ENCODE measurements around the gene CHST9. TPM values are rescaled to one million over a fixed set of nuclear protein-coding genes. Genes with fewer than 3 reads are reported as not detected.

Gene CHST9
- total and polyA plus RNA-seq, 2 of the 13 experiments (the other 11 are each of a cell fraction or from before 2014, with no cell fraction given), result 3.2 to 9.6 TPM

DNA sequence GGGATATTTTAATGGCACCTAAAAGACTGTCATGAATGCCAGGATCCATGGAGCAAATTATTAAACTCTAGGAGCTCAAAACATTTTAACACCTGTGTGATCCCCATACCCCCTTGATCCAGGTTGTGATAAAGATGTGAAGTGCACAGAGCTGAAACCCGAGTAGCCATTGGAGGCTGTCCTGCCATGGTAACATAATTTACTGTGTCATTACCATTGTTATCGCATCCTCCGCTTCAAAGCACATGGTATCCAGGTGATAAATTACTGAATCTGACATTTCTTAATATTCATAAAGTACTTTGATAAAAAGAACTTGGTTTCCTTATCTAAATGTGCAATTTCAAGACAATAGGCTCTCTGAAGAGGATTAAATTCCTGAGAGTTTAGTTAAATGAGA, 109.3 kb downstream of the CHST9 start (continued):
- TF ChIP-seq ZNF496 (CRISPR knock-in tag; IDR thresholded peaks at IDR 0.05; ENCODE audit: insufficient replicate concordance) (no peak), SSRP1 (CRISPR knock-in tag; IDR thresholded peaks at IDR 0.05) (no peak), EP300 (IDR thresholded peaks at IDR 0.05; ENCODE audit: low read depth in 2 of 2, low read length in 2 of 2) (no peak), EP300 (CRISPR knock-in tag; IDR thresholded peaks at IDR 0.05; ENCODE audit: borderline replicate concordance) (no peak), NFRKB (IDR thresholded peaks at IDR 0.05) (no peak), ZBTB3 (CRISPR knock-in tag; IDR thresholded peaks at IDR 0.05; ENCODE audit: borderline replicate concordance, low read depth) (no peak), YEATS4 (CRISPR knock-in tag; IDR thresholded peaks at IDR 0.05; ENCODE audit: borderline replicate concordance) (no peak), CENPT (CRISPR knock-in tag; IDR thresholded peaks at IDR 0.05; ENCODE audit: low read depth) (no peak)
- TF ChIP-seq, protein P1, sequence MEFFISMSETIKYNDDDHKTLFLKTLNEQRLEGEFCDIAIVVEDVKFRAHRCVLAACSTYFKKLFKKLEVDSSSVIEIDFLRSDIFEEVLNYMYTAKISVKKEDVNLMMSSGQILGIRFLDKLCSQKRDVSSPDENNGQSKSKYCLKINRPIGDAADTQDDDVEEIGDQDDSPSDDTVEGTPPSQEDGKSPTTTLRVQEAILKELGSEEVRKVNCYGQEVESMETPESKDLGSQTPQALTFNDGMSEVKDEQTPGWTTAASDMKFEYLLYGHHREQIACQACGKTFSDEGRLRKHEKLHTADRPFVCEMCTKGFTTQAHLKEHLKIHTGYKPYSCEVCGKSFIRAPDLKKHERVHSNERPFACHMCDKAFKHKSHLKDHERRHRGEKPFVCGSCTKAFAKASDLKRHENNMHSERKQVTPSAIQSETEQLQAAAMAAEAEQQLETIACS (CRISPR knock-in tag; IDR thresholded peaks at IDR 0.05), result no peak
- TF ChIP-seq, protein P2, sequence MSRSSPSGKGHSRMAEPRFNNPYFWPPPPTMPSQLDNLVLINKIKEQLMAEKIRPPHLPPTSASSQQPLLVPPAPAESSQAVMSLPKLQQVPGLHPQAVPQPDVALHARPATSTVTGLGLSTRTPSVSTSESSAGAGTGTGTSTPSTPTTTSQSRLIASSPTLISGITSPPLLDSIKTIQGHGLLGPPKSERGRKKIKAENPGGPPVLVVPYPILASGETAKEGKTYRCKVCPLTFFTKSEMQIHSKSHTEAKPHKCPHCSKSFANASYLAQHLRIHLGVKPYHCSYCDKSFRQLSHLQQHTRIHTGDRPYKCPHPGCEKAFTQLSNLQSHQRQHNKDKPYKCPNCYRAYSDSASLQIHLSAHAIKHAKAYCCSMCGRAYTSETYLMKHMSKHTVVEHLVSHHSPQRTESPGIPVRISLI (CRISPR knock-in tag; IDR thresholded peaks at IDR 0.05; ENCODE audit: borderline replicate concordance), result no peak
- TF ChIP-seq, protein P3, sequence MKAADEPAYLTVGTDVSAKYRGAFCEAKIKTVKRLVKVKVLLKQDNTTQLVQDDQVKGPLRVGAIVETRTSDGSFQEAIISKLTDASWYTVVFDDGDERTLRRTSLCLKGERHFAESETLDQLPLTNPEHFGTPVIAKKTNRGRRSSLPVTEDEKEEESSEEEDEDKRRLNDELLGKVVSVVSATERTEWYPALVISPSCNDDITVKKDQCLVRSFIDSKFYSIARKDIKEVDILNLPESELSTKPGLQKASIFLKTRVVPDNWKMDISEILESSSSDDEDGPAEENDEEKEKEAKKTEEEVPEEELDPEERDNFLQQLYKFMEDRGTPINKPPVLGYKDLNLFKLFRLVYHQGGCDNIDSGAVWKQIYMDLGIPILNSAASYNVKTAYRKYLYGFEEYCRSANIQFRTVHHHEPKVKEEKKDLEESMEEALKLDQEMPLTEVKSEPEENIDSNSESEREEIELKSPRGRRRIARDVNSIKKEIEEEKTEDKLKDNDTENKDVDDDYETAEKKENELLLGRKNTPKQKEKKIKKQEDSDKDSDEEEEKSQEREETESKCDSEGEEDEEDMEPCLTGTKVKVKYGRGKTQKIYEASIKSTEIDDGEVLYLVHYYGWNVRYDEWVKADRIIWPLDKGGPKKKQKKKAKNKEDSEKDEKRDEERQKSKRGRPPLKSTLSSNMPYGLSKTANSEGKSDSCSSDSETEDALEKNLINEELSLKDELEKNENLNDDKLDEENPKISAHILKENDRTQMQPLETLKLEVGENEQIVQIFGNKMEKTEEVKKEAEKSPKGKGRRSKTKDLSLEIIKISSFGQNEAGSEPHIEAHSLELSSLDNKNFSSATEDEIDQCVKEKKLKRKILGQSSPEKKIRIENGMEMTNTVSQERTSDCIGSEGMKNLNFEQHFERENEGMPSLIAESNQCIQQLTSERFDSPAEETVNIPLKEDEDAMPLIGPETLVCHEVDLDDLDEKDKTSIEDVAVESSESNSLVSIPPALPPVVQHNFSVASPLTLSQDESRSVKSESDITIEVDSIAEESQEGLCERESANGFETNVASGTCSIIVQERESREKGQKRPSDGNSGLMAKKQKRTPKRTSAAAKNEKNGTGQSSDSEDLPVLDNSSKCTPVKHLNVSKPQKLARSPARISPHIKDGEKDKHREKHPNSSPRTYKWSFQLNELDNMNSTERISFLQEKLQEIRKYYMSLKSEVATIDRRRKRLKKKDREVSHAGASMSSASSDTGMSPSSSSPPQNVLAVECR (CRISPR knock-in tag; IDR thresholded peaks at IDR 0.05; ENCODE audit: borderline replicate concordance), result no peak
- TF ChIP-seq, protein P4, sequence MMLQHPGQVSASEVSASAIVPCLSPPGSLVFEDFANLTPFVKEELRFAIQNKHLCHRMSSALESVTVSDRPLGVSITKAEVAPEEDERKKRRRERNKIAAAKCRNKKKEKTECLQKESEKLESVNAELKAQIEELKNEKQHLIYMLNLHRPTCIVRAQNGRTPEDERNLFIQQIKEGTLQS (CRISPR knock-in tag; IDR thresholded peaks at IDR 0.05), result no peak
- TF ChIP-seq, protein P5, sequence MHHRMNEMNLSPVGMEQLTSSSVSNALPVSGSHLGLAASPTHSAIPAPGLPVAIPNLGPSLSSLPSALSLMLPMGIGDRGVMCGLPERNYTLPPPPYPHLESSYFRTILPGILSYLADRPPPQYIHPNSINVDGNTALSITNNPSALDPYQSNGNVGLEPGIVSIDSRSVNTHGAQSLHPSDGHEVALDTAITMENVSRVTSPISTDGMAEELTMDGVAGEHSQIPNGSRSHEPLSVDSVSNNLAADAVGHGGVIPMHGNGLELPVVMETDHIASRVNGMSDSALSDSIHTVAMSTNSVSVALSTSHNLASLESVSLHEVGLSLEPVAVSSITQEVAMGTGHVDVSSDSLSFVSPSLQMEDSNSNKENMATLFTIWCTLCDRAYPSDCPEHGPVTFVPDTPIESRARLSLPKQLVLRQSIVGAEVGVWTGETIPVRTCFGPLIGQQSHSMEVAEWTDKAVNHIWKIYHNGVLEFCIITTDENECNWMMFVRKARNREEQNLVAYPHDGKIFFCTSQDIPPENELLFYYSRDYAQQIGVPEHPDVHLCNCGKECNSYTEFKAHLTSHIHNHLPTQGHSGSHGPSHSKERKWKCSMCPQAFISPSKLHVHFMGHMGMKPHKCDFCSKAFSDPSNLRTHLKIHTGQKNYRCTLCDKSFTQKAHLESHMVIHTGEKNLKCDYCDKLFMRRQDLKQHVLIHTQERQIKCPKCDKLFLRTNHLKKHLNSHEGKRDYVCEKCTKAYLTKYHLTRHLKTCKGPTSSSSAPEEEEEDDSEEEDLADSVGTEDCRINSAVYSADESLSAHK (CRISPR knock-in tag; IDR thresholded peaks at IDR 0.05; ENCODE audit: borderline replicate concordance), result no peak
